NCI-H187 treated with DMSO at 0.1 percent for 48 hours (cell line): ENCODE data around the gene PDIA5.

Source experiments
- DNase-seq: peaks from one replicate; lab custom pipeline; 2025; lab: John Stamatoyannopoulos, UW

PDIA5 gene

GRCh38 chr3:123119802-123120201, 53.0 kb downstream of the PDIA5 start:
- DNase-seq = no peak

GRCh38 chr3:123120573-123120972, 53.7 kb downstream of the PDIA5 start:
- no peak for DNase-seq

DNA sequence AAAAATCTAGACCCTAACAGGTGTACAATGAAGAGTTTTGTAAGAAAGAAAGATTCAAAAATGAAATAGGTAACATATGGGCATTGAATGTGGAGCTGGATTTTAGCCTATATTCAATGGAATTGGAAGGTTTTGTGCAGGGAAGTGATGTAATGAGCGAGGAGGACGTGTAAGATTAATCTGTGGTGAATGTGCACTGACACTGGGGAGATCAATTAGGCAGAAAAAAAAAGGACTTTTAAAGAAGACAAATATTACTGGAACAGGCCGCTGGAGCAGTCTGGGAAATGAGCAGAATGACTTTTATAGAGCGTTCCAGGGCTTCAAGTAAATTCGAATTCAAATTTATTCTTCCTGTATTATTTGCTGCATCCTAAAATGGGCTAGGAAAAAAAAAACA, 55.2 kb downstream of the PDIA5 start:
- DNase-seq = no peak

DNA sequence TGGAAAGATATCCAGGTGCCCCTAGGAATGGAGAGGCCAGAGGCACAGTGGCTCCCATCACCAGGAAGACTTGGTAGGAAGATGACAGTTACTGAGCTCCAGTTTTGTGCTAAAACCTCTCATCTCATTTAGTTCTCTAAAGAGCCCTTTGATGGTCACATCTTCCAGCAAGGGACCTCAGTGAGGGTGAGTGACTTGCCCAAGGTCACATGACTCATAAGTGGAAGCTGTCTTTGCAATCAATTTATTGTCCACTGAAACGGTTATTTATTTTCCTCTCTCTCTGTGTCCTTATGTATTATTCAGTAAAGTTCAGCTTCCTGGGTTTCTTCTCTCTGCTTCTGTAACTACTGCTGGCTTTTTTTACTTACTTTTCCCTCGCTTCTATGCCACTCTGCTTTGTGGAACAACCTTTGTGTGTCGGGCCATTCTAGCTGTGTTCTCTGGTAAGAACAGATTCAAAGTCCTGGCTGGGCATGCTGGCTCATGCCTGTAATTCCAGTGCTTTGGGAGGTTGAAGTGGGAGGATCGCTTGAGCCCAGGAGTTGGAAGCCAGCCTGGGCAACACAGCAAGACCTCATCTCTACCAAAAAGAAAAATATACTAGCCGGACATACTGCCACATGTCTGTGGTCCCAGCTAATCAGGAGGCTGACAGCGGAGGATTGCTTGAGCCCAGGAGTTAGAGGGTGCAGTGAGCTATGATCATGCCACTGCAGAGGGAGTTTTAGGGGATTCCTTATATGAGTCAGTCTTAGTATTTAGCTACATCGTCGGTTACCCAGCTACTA, 55.9 kb downstream of the PDIA5 start:
- no peak for DNase-seq

DNA sequence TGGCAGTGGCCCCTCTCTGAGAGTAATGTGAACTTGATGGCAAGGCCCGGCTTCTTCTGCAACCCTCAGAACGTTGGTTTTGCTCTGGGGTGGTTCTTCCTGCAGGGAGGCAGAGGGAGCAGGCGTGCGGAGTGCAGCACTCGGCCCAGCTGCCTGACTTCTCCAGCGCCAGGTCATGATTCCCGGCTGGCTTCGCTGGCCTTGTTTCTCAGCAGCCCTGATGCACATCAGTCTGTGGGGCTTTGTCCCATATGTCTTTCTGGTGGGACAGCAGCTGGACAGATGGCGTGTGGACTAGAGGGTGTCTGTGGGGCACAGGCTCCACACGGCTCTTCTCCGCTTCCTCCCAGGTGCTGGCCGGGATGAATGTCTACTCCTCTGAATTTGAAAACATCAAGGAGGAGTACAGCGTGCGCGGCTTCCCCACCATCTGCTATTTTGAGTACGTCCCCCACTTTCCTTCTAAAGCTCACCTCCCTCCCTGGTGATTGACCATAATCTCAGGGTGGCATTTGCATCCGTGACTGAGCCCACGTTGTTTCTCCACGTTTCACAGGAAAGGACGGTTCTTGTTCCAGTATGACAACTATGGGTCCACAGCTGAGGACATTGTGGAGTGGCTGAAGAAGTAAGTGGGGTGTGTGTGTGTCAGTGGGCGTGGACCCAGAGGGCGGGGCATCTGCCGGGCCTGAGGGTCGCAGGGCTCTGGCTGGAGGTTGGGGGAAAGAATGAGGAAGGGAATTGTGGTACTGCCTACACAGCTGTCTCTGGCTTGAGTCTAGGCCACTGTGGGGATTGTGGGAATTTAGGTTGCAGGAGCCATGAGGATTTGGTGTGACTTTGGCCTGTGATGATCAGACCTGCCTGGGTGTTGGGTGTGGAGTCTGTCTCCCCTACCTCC, 57.1 kb downstream of the PDIA5 start:
- no peak for DNase-seq

GRCh38 chr3:123124971-123125370, 58.1 kb downstream of the PDIA5 start:
- DNase-seq = no peak

- DNase-seq = no peak
Measured at GRCh38 chr3:123126031-123126430, 59.2 kb downstream of the PDIA5 start.

DNA sequence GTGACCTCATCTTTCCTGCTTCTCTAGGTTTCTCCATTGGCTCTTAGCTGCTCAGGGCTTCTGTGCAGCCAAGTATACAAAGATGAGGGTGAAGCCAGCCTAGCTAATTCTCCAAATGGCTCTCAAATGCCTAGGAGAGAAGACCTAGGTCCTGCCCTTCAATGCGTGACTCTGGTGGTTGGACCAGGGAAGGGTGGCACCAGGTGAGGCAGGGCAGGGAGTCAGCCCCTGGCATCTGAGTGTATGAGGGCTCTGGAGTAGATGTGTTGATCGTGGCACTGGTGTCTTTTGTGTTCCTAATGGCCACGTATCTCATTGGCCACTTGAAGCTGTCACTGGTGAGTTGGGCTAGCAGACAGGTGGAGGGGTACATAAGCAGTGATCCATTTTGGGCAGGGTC, 59.8 kb downstream of the PDIA5 start:
- DNase-seq = no peak

GRCh38 chr3:123129092-123129491, 62.3 kb downstream of the PDIA5 start:
- DNase-seq = no peak

- DNase-seq = no peak
Measured at GRCh38 chr3:123129532-123129931, 62.7 kb downstream of the PDIA5 start.

DNA sequence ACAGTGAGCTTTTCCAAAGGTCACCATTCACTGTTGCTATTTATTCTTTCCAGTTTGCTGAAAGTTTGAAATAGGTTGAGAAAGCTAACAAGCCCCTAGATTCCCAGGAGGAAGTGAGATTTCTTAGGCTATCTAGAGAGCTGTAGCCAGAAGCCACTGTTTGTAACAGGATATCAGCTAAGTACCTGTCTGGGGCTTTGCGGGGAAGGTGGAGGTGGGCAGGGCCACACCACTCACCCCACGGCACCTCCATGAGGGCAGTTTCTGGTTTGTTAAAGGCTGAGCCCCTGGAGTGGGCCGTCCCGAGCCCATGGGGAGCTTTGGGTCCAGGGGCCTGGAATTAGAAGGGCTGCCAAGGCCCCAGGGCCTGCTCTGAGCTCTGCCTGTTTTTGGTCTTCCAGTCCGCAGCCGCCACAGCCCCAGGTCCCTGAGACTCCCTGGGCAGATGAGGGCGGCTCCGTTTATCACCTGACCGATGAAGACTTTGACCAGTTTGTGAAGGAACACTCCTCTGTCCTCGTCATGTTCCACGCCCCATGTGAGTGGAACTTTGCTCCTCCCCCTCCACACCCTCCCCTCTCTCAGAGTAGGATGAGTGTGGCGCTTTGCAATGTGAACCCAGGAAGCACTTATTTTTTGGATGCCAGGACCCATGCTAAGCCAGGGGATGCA, 63.4 kb downstream of the PDIA5 start:
- no peak for DNase-seq

DNA sequence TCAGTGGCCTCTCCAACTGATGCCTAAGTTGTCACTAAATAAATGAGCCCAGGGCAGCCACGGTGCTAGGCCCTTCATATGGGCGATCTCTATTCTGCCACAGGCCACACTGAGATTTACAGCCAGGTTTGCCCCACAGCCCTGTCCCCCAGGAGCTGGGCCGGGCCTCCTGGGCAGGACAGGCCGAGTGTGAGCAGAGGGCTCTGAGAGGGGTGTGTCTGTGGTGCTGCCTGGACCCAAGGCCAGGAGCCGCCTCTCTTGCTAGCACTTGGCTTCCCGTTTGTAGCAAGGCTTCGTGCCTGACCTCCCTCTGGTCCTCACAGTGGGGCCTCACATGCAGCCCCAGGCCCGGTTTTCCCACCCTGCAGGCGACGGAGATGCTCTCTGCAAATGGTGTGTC, 67.8 kb downstream of the PDIA5 start:
- no peak for DNase-seq

GRCh38 chr3:123137001-123137400, 70.2 kb downstream of the PDIA5 start:
- no peak for DNase-seq

DNA sequence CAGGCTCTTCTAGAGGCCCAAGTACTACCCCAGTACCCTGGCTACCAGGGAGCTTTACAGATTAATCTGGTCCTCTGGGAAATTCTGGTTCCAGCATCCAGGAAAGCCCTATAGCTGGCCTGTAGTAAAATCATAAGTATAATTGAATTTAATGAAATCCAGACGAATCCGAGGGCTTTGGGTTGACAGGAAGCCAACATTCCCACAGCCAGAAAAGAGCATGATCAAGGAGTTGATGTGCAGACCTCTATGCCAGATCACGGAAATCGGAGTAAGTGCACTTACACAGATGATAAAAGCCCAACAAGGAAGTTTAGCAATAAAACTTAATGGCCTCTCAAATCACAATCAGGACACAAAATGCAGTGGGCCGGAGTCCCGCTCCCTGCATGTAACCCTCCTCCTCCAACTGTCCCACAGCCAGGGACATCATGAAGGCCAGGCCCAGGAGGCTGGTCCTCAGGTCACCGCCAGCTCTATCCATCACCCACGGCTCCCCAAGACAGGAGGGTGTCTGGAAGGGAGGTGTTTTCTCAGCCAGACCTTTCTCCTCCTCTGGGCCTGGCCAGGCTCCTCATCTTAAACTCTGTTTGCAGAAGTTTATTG, 72.1 kb downstream of the PDIA5 start:
- DNase-seq = no peak

DNA sequence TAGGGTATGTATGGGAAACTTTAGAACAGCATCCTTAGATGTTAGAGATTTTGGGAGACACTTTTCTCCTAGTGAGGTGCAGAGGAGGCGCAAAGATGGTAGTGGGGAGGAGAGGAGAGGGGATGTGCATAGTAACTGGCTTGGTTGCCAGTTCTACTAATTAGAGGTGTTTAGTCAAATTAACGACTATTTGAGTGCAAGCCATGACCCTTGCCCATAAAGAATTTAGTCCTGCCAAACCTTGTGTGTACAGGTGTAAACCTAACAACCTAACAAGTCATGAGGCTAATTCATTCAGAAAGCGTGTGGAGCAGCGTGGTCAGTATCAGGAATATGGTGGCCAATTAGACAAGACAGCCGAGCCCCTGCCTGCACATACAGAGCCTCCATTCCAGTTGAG, 72.7 kb downstream of the PDIA5 start:
- no peak for DNase-seq

DNA sequence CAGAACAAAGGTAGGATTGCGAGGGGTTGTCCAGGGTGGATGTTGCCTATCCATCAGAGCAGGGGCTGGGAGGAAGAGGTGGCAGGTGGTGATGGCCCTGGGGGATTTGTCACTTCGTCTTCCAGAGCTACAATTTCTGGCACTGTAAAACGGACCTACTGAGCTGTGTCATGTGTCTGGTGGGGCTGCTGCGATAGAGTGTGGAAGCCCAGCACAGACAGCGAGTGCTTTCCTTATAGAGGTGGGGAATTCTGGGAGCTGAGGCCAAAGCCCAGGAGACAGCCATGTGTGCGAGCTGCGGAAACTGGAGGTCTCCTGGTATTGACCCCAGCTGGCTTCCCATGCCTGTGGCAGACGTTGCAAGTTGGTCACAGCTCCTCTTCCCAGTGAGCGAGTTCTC, 73.7 kb downstream of the PDIA5 start:
- DNase-seq = no peak

DNA sequence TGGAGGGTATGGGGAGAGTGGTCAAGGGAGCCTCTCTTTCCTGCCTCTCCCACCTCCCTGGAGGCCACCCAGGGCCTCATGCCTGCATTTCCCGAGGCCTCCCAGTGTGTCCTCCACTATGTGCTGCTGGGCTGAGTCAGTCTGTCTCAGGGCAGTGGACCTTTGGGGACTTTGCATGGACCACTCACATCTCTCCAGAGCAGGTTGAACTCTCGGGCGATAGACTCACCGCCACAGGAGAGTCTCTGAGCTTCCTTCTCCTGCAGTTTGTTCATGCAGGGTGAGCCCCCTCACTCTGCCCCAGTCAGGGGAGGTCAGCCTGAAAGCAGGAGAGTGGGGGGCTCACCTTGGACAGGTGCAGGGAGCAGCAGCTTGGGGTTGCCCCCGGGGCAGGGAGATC, 74.5 kb downstream of the PDIA5 start:
- no peak for DNase-seq

DNA sequence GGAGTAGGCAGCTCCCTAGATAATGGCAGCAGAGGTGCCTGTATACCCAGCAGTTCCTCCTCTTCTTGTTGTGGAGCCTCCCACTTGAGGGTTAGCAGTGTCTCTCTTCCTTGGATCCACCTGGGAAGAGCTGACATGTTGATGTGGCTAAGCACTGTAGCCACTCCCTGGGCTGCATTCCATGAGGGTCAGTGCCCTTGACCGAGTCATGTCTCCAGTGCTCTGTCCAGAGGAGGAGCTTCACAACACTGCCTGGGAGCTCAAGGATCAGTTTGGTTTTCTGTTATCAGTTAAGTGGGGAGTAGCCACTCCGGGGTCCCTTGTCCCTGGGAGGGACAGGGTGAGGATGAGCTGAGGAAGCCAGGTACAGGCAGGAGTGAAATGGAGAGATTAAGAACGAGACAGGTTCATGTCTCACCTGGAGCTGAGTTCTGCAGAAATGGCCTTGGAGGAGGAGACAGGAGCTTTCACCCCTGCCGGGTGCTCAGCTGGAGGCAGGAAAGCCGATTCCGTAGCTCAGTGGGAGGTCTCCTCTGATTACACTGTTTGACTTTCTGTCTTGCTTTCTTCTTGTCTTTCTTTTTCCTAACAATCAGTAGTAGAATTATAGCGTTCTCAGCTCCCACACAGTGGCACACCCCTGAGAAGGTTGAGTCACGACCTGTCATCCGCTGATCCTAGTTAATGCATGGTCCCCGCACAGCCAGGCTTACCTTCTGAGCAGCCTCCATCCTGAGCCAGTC, 77.0 kb downstream of the PDIA5 start:
- DNase-seq = no peak

DNA sequence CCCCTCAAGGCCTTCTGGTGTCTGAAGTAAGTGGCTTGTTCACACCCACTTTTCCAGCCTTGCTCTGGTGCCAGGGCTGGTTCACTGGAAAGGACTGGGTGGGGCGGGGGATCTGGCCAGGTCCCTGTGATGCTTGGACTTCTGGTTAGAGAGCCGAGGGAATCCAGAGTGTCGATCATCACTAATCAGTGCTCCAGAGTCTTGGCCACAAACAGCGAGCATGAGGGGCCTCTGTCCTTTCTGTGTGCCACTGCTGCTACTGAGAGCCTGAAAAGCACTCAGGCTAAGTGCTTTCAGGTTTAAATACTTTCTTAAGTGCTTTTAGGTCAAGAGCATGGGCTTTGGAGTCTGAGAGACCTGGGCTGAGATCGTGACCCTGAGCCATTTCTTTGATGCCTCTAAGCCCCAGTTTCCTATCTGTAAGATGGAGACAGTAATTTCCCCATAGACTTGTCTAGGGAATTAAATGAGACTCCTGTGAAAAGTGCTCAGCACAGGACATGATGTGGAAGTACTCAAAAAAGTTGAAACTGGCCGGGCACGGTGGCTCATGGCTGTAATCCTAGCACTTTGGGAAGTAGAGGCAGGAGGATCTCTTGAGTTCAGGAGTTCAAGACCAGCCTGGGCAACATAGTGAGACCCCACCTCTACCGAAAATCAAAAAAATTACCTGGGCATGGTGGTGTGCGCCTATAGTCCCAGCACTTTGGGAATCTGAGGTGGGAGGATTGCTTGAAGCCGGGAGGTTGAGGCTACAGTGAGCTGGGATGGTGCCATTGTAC, 81.1 kb downstream of the PDIA5 start:
- DNase-seq = no peak

DNA sequence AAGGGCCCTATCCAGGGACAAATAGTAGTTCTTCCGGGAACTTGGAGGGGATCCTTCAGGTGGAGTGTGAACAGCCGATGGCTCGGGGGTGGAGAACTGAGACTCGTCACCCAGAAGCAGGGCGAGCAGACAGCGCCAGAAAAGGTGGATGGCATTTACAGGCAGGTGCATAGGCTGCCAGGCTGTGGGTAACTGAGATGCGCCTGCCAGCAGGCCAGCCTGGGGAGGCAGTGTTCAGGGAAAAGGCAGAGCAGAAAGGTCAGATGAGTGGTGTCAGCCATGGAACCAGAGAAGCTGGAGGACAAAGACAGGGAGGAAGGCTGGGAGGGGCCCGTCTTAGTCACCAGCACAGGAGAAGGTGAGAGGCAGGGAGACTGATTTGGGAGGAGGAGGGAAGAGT, 81.9 kb downstream of the PDIA5 start:
- DNase-seq = no peak

GRCh38 chr3:123149525-123149924, 82.7 kb downstream of the PDIA5 start:
- DNase-seq = no peak
